WI38 (cell line): ENCODE results near the gene KLHL21.

Experiments
- H3K4me3 ChIP-seq: 2 replicates; pipeline ENCODE4 v1.5.1; 2011; ENCODE audit warnings: low read depth, mild to moderate bottlenecking, control low read depth, low read length
- TF ChIP-seq, protein P1 (sequence below): IDR thresholded peaks from 2 replicates; pipeline ENCODE4 v1.5.1; 2012; ENCODE audit warnings: low read depth, mild to moderate bottlenecking, control low read depth, low read length

Gene KLHL21

DNA sequence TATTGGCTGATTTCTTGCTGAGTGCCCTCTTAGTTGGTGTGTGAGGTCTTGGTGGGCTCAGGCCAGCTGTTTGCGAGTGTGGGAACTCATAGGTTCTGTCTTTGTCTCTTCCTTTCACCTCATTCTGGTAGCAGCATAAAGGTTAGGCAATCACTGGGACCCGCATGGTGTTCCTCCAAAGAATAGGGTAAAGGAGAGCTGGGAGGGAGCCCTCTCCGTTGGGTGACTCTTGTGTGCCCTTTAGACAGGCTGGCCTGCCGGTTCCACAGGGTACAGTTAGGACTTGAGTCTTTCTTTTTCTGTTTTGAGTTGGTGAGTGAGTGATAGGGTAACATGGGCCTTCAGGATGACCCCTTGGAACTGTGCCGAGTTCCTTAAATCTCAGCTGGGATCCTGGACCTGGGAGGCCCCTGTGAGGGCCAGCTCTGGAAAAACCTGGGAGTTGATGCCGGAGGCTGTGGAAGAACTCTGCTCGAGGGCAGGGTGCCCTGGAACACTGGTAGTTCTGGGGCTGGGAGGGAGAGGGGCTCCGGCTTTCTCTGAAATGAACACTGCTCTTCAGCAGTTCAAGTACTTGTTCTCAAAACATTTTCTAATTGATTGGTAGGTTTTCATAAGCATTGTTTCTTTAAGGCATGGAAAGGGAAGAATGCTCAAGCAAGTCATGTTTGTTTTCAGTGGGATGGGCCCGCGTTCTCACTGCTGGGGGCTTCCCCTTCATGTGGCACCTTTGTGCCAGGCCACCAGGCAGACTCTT lies 19.9 kb upstream of the KLHL21 start:
- TF ChIP-seq, protein P1, sequence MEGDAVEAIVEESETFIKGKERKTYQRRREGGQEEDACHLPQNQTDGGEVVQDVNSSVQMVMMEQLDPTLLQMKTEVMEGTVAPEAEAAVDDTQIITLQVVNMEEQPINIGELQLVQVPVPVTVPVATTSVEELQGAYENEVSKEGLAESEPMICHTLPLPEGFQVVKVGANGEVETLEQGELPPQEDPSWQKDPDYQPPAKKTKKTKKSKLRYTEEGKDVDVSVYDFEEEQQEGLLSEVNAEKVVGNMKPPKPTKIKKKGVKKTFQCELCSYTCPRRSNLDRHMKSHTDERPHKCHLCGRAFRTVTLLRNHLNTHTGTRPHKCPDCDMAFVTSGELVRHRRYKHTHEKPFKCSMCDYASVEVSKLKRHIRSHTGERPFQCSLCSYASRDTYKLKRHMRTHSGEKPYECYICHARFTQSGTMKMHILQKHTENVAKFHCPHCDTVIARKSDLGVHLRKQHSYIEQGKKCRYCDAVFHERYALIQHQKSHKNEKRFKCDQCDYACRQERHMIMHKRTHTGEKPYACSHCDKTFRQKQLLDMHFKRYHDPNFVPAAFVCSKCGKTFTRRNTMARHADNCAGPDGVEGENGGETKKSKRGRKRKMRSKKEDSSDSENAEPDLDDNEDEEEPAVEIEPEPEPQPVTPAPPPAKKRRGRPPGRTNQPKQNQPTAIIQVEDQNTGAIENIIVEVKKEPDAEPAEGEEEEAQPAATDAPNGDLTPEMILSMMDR = no peak
- no peak overlapping the region for H3K4me3 ChIP-seq

DNA sequence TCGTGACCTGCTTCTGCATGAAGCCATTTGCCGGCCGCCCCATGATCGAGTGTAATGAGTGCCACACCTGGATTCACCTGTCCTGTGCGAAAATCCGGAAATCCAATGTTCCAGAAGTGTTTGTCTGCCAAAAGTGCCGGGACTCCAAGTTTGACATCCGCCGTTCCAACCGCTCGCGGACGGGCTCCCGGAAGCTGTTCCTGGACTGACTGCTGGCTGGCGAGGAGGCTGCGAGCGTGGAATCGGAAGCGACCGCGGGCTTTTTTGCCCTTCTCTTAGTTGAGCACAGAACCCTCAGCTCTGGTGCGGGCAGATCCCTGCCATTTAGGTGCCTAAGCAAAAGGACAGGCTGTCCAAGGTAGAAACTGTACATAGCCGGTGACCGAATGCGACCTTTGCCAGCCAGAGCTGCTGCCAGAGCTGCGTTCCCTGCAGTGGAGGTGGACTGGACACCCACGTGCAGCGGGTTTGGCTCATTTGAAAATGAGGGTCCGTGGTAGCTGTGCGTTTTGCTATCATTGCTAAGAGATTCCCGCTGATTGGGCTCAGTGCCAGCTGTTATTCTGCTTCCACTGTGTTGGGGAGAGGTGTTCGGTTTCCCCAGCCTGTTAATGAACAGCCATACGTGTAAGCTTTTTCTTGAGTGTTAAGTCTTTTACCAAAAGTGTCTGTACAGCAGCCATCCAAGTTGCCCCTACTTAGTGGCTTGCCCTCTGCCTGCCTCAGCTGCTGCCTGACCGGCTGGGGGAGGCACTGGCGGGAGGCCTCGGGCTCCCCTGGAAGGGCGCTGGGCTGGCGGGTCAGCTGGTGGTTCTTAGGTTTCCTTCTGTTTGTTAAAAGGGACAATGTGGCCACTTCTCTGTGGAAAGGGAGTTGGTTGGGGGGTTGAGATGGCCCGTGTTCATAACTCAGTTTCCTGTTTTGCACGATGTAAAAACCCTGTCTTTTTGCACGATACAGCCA lies 19.0 kb upstream of the KLHL21 start:
- TF ChIP-seq, protein P1 = no peak
- no peak overlapping the region for H3K4me3 ChIP-seq

DNA sequence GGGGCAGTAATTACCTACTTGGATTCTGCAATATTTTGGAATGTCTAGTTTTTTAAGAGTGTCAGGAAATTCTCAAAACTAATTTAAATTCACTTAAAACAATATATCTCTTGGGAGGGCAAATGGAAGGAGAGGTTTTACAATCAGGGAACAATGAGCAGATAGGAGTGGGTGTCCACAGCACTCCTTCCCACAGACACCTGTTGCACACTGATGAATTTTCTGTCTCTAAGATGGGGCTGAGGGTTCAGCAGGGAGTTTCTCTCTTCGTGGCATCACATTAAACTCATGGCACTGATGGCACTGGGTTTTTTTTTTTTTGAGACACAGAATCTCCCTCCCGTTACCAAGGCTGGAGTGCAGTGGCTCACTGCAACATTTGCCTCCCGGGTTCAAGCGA lies 16.4 kb upstream of the KLHL21 start:
- no peak overlapping the region for H3K4me3 ChIP-seq
- TF ChIP-seq, protein P1 = no peak

- TF ChIP-seq, protein P1 = no peak
- peak overlapping the region; percentile 77 for H3K4me3 ChIP-seq
These were observed 12.5 kb upstream of the KLHL21 start for GRCh38 chr1:6614929-6615785.

DNA sequence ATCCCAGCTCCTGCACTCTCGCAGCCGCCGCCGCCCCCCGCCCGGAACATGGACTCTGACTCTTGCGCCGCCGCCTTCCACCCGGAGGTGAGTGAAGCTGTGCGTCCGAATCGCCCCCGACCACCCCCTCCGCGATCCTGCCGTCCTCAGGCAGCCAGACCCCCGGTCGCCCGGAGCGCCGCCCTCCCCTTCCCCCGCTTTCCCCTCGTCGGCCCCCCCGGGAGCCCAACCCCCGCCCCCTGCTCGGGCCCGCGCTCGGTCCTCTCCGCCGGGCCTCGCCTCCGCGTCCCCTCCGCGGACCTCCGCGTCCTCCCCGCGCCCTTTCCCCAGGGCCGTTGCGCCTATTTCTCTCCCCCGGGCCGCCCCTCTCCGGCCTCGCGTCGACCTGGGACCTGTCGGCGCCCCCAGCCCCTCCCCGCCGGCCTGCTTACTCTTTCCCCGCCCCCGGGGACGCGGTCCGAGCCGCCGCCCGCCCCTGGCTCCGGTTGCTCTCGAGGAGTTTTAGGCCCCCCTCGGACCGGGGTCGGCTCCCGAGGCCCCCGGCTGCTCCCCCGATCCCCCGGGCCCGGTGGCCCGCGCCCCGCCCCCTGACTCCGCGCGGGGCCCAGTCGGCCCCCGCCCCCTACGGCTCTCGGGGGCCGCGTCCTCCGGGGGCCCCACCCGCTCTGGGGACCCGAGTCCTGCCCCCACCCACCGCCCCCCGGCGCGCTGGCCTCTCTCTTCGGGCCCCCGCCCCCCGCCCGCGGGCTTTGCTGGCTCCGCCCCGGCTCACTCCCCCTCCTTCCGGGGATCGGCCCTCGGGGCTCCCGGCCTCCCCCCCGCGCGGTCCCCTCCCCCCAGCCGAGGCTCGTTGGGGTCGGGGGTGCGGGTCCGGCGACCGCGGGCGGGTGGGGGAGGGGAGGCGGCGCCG lies 11.6 kb upstream of the KLHL21 start:
- TF ChIP-seq, protein P1 = no peak
- peak overlapping the region; percentile 77 for H3K4me3 ChIP-seq

DNA sequence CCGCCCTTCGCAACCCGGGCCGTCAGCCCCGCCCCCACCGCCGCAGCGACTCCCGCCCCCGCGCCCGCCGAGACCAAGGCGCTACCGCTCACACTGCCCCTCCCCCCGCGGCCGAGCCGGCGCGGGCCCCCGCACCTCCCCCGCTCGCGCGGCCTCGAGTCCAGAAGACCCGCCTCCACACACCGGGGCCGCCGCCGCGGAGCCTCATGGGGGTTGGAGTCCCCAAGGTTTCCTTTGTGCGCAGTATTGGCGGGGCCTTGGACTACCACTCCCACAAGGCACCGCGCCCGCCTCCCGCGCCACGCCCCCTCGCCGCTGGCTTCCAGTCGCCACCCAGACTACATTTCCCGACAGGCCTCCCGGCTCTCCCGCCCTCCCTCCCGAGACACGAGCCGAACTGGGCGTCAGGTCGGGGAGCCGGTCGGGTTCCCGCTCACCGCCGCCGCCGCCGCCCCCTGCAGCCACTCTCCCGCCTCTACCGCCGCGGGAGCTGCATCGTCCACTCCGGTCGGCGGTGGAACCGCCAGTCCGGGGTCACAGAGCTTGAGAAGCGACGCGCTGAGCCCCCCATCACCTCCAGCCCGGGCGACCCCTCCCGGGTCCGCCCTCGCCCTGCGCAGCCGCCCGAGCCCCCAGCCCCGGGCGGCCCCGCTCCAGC lies 10.8 kb upstream of the KLHL21 start, which contains the start of gene PHF13:
PHF13 (plus strand) TSS at position 371 of the 658 bp plus-strand sequence. CDS start 336 bp downstream, outside the sequence.
- TF ChIP-seq, protein P1 = no peak
- peak within 1 kb of the TSS; percentile 85 for H3K4me3 ChIP-seq
